Measurements from ENCODE around the gene ARHGAP15. TPM values are rescaled to one million over a fixed set of nuclear protein-coding genes. Genes with fewer than 3 reads are reported as not detected.

Gene ARHGAP15
- total RNA-seq, 4 donors from 2014 or later, result 1.7 to 16.8 (median 3.7) TPM

DNA sequence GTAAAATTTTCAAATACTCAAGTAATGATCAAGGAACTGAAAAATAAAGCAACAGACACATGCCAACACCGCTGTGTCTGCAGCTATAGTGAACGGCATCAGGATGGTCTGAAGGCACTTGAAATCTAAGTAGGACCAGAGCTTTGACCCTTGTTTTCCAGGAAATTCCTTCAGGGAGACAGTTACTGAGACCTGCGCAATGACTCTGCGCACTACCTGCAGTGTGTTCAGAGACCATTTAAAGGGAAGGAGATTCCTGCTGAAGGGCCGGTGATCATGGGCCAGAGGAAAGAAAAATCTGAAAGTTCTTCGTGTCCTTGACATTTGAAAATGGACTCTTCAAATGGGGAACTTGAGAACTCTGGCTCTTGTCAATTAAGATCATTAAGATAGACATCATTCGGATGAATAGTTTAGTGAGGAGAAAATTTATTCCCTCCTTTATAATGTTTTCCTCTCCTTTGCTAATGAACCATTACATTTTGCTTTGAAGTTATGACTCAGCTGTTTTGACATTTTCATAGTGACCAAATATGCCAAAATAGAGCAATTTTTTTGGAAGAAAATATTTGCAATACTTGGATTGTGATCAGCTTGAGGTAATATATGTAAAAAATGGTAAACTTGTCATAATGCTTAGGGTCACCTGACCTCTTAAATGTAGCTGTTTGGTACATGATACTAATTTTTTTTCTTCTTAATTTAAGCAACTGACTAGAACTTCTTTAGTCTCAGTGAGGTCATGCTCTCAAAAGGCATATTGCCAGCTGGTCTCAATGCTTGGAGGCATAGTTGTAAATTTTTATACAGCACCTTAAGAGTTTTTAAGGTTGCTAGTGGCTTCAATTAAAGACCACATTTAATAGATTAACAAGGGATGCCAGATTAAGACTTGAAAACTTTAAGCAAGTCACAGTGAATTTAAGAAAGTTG is 329.3 kb downstream of the ARHGAP15 start:
- TF ChIP-seq POLR2A (IDR thresholded peaks at IDR 0.05), result no peak
- TF ChIP-seq, protein P1, sequence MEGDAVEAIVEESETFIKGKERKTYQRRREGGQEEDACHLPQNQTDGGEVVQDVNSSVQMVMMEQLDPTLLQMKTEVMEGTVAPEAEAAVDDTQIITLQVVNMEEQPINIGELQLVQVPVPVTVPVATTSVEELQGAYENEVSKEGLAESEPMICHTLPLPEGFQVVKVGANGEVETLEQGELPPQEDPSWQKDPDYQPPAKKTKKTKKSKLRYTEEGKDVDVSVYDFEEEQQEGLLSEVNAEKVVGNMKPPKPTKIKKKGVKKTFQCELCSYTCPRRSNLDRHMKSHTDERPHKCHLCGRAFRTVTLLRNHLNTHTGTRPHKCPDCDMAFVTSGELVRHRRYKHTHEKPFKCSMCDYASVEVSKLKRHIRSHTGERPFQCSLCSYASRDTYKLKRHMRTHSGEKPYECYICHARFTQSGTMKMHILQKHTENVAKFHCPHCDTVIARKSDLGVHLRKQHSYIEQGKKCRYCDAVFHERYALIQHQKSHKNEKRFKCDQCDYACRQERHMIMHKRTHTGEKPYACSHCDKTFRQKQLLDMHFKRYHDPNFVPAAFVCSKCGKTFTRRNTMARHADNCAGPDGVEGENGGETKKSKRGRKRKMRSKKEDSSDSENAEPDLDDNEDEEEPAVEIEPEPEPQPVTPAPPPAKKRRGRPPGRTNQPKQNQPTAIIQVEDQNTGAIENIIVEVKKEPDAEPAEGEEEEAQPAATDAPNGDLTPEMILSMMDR (IDR thresholded peaks at IDR 0.05), result no peak
- H3K9me3 ChIP-seq, result no peaks in the 10 kb centered on the region
- no peaks in the 10 kb centered on the region for H3K4me1 ChIP-seq
- H3K36me3 ChIP-seq, result no peaks in the 10 kb centered on the region
- no peak overlapping the region for H3K27ac ChIP-seq
- no peaks in the 10 kb centered on the region for H3K27me3 ChIP-seq
- H3K4me3 ChIP-seq, result no peak overlapping the region
- DNase-seq, result no peak
- intact Hi-C loops (cut with DNase I), result no loop called here
- WGBS, 2 donors, result 83 to 86% methylated on average over 7 of the region's 7 CpGs

- no peak overlapping the region for H3K4me3 ChIP-seq
- no peaks in the 10 kb centered on the region for H3K27me3 ChIP-seq
- no peak for TF ChIP-seq POLR2A (IDR thresholded peaks at IDR 0.05)
- TF ChIP-seq, protein P1 (IDR thresholded peaks at IDR 0.05), result no peak
- intact Hi-C loops (cut with DNase I), result no loop called here
- no peak for DNase-seq
- H3K27ac ChIP-seq, result no peak overlapping the region
- H3K9me3 ChIP-seq, result no peaks in the 10 kb centered on the region
- no peaks in the 10 kb centered on the region for H3K4me1 ChIP-seq
- H3K36me3 ChIP-seq, result no peaks in the 10 kb centered on the region
Measured at GRCh38 chr2:143460382-143460781, 331.2 kb downstream of the ARHGAP15 start.

DNA sequence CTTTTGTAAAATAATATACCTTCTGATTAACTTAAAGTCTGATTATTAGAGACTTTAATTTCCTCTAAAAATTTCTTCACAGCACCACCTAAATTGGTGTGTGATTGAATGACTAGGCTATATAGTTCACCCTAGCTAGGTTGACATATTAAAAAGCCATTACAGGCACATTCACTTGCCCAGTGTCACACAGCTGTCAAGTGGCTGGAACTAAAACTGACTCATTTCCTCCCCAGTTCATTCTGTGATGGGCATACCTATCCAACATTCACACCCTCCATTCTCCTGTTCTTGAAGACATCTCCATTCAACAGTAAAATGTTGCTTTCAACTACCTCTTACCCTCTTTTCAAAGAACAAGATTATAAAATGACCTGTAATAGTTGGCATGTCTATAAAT is 334.5 kb downstream of the ARHGAP15 start:
- no peak overlapping the region for H3K4me3 ChIP-seq
- no peaks in the 10 kb centered on the region for H3K36me3 ChIP-seq
- intact Hi-C loops (cut with DNase I), result no loop called here
- H3K27ac ChIP-seq, result peak overlapping the region in 1 of 4 donors; percentile 22
- H3K9me3 ChIP-seq, result no peaks in the 10 kb centered on the region
- no peaks in the 10 kb centered on the region for H3K27me3 ChIP-seq
- TF ChIP-seq POLR2A (IDR thresholded peaks at IDR 0.05), result no peak
- TF ChIP-seq, protein P1 (IDR thresholded peaks at IDR 0.05), result no peak
- no peak for DNase-seq
- no peaks in the 10 kb centered on the region for H3K4me1 ChIP-seq

DNA sequence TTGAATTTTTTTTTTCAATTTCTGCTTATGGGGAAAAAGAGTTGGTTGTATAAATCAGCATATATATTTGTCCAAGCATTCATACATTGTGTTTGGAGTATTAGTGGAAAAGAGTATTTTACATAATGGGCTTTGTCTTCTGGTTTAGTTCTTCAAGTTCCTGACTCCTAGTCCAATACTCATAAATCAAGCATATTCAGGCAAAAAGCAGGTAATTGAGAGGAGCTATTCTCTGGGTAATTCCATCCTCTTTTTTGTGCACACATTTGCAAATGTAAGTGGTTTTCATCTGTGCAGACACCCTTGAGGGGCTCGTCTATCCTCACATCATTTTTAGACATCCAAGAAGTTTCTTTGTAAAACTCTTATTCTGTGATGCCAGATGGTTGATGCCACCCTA is 337.2 kb downstream of the ARHGAP15 start:
- 80 to 85% methylated on average over 1 of the region's 1 CpG for WGBS, 2 donors
- no peaks in the 10 kb centered on the region for H3K36me3 ChIP-seq
- no peaks in the 10 kb centered on the region for H3K27me3 ChIP-seq
- no peak overlapping the region for H3K4me3 ChIP-seq
- DNase-seq, result no peak
- no peaks in the 10 kb centered on the region for H3K9me3 ChIP-seq
- intact Hi-C loops (cut with DNase I), result no loop called here
- TF ChIP-seq, protein P1 (IDR thresholded peaks at IDR 0.05), result no peak
- TF ChIP-seq POLR2A (IDR thresholded peaks at IDR 0.05), result no peak
- H3K27ac ChIP-seq, result no peak overlapping the region
- H3K4me1 ChIP-seq, result no peaks in the 10 kb centered on the region

GRCh38 chr2:143467011-143467410 is 337.8 kb downstream of the ARHGAP15 start:
- 83 to 93% methylated on average over 3 of the region's 3 CpGs for WGBS, 2 donors
- intact Hi-C loops (cut with DNase I), result no loop called here
- Histone ChIP-seq H3K27ac (no peak overlapping the region), H3K4me1 (no peaks in the 10 kb centered on the region), H3K4me3 (no peak overlapping the region), H3K27me3 (no peaks in the 10 kb centered on the region), H3K9me3 (no peaks in the 10 kb centered on the region), H3K36me3 (no peaks in the 10 kb centered on the region)
- DNase-seq, result no peak
- TF ChIP-seq, protein P1 (IDR thresholded peaks at IDR 0.05), result no peak
- TF ChIP-seq POLR2A (IDR thresholded peaks at IDR 0.05), result no peak

Measured in esophagus squamous epithelium (tissue), 5 donors.